NCI-H446 (cell line): ENCODE data around the gene STYXL1.

Experiments used
- DNase-seq, 2 experiments: peaks; one replicate each; lab custom pipeline; 2025; lab: John Stamatoyannopoulos, UW

STYXL1 gene

DNA sequence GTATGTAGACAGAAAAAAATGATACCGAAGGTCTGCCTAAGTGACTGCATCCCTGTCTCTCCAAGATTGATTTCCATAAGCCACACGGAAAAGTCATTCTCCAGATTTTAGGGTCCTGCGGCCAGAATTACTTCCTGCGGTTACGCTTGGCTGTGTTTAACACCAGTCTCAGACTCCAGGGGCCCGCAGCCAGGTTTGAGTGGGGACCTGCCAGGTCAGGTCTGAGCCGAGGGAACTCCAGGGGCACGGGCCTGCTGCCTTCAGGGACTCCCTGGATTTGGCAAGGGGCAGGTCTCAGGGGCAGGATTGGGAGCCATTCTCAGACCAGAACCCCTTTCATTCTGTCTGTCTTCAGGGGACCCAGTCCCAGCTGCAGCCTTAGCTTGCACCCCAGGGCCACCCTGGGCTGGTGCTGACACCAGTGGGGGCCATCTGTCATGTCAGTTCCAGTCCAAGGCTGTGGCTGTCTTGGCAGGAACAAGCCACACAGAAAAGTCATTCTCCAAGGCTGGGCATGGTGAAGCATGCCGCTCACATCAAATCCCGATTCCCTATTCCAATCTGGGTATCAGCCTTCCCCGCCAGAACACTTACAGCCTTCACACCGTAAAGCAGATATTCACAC, 92.4 kb downstream of the STYXL1 start:
- DNase-seq, result peak in 1 of 2 experiments; percentile 31

- DNase-seq, result no peak
These were observed 93.9 kb downstream of the STYXL1 start for GRCh38 chr7:75953931-75954330.

GRCh38 chr7:75953431-75953830, 94.4 kb downstream of the STYXL1 start:
- no peak for DNase-seq

GRCh38 chr7:75951506-75951905, 96.3 kb downstream of the STYXL1 start:
- DNase-seq, result no peak

DNA sequence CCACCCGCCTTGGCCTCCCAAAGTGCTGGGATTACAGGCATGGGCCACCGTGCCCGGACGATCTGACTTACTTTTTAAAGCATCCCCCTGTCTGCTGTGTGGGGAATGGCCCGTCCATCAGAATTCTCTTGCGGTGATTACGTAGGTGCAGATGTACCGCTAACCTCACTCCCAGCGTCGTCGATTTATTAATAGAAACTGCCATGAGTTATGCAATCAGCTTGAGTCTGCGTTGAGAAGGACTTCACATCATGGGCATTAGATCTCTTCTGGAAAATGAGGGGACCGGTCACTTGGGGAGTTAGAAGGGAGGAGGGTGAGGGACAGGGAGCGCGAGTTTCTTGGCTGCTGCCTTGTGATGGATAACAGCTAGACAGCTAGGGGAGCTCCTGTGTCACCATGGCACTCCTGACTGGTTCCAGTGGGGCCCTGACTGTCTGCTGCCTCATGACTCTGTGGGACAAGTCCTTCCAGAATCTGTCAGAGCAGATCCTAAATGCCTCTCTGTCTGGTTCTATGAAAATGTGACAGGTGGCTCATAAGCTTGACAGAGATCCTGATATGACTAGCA, 97.6 kb downstream of the STYXL1 start:
- DNase-seq, result no peak

DNA sequence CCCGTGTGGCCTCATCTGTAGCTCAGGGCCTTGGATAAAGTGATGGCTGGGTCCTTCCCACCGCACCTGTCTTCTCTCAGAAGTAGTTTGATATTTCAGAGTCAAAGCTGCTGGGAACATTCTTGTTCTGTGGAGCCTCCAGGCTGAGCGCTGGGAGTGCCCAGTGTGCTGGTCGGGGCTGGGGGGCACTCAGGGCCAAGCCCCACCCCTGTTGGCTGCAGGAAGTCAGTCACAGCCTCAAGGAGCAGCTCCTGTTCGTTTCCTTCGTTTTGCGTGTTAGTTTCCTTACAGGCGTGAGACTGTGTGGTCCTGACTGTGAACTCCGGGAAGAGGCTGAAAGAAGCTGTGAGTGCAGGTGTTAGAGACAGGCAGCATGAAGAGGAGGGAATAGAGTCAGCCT, 99.6 kb downstream of the STYXL1 start:
- DNase-seq, result no peak
